T-helper 1 cell (primary cell): ENCODE measurements around the gene OXER1.

Experiments used
- DNase-seq, 5 donors: peaks; one replicate each; pipeline ENCODE4 v3.0.0-alpha.2; 2012 to 2020

OXER1 gene

DNA sequence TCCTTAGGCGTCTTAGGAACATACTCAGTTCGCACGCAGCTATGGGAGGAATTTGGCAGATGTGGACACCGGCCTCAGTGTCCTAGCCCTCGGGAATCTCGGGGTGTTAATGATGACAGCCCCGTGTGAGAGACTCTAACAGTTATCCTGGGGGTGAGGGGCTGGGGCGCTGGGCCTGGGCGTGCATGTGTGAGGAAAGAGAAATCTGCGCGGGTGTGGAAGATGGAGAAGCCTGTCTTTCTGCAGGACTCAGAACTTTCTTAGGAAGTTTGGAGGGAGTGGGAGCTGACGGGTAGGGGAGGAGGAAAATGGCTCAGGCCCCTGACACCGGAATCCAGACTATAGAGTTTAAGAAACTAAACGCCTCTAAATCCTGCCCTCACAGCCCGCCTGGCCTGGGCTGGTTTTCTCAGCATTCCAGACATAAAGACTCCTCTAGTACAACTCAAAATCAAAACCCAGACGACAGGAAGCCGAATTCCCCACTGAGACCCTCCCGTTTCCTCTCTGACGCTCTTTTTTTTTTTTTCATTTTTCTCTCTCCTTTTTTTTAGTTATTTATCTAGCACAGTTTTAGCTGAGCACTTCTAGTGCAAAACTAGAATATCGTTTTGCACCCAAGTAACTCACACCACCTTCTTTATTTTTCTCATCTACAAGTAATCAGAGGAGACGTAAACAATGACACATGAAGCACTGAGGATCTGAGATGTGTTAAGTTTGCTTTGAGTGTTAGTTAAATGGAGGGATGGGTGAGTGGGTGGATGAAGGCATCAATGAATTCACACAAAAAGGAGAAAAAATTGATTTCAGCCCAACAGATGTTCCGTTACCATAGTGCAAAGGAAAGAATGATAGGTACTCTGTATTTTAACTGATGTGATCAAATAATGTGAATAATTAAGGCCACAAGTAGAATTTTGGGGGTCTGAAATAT lies 29.7 kb upstream of the OXER1 start:
- DNase-seq, result no peak

DNA sequence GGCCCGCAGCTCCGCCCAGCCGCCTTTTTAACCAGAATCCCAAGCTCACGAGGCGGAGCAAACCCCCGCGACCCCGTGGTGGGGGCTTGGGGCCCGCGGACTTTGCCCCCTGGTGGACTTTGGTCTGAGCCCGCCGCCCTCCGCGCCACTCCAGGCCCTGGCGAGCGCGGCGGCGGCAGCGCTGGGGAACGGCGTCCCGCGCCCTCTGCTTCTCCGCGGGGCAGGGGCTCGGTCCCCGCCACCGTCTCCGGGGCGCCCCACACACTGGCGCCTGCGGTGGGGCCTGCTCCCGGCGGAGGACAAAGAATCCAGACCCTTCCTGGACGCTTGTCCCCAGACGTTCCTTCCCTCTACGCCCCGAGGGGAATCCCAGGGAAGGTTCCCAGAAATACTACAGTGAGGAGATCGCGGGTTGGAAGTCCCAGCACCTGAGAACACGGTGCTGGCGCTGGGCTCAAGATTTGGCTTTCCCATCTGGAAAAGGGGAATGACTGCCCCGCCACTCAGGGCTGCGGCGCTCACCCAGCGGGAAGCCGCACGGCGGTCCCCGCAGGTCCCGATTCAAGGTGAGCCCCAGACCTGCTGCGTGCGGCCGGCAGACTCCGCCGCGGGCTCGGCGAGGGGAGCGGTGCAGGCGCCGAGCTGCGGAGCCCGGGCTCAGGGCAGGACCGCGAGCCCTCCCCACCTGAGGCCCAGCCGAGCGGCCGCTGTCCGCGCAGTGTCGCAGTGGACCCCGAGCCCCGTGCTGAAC lies 28.8 kb upstream of the OXER1 start, which contains the start of gene HAAO:
Gene HAAO (minus strand): TSS at position 1 of the 751 bp plus-strand sequence. CDS start 47 bp downstream, outside the sequence.
- DNase-seq, result no peak

DNA sequence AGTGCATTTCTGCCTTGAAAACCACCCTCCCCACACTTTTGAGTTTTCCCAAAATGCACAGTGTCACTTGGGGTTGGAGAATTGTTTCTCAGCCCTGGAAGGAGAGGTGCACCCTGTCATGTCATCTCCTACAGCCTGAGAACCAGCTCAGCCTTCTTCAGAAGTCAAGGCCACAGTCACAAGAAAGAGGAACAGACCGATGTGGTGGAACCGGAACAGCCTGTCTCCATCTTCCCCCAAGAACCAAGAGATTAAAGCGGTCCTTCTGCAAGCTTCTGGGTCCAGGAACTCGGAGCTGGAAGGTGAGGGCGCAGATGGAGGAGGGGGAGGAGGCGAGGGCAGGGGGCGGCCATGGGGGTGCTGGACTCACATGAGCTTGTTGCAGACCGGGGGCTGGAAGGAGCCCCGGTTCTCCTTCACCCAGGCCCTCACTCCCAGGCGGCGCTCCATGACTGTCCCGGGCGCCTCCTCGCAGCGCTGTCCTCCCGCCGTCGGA lies 28.2 kb upstream of the OXER1 start:
- no peak for DNase-seq

DNA sequence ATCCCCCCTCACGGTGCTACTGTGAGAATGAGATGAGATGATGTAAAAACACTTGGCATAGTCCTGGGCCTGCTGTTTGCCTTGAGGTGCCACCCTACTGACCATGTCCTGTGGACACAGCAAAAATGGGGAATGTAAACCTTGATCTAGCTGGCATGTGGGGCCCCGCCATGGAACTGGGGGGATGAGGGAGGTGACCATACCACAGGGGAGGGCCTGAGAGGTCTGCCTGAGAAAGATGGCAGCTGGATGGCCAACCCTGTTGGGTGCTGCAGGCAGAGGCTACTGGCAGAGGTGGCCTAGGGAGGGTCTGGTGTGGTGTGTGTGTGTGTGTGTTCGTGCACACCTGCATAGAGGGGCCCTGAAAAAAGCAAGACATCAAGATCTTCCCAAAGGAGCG lies 27.7 kb upstream of the OXER1 start:
- no peak for DNase-seq

DNA sequence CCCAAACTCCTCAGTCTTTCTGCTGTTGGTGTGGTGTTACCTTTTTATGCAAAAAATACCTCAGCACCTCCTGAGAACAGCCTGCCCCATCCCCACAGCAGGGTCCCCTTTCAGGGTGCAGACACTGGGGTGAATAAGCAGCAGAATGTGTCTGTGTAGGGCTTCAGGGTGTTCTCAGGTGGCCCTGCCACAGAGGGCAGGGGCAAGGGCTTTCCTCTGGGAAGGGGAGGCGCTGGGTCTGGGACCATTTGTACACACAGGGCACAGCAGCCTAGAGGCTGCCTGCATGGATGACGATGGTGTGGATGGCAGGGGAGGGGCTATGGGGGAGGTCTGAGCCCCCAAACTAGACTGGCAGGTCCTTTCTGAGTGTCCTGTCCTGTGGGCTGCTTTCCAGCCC lies 25.8 kb upstream of the OXER1 start:
- no peak for DNase-seq

DNA sequence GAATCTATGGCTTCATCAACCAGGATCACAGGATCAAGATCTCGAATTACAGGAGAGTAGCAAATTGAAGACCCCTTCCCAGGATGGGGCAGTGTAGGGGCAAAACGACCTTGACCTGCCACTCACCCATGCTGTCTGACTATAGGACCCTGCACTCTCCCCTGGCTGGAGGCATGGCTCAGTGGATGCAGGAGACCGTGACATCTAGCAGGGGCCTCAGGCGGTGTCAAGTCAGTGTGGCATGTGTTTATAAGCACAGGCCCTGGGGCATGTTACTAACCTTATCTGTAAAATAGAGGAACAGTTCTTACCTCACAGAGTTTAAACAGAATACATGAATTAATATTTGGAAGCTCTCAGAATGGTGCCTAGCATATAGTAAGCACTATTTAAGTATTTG lies 24.9 kb upstream of the OXER1 start:
- no peak for DNase-seq

DNA sequence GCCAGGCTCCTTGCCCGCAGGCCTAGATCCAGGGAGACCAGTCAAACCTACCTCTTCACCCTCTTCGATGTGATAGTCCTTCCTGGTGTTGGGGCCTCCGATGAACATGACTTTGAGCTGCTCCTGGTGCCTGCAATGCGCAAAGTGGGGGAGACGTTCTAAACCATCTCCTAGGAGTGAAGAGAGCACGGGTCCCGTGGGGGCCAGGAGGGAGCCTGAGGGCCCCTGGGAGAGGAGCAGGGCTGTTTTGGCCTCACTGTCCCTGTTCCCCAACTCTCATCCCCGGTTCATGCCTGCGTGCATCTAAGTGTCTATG lies 24.5 kb upstream of the OXER1 start:
- DNase-seq, result no peak

DNA sequence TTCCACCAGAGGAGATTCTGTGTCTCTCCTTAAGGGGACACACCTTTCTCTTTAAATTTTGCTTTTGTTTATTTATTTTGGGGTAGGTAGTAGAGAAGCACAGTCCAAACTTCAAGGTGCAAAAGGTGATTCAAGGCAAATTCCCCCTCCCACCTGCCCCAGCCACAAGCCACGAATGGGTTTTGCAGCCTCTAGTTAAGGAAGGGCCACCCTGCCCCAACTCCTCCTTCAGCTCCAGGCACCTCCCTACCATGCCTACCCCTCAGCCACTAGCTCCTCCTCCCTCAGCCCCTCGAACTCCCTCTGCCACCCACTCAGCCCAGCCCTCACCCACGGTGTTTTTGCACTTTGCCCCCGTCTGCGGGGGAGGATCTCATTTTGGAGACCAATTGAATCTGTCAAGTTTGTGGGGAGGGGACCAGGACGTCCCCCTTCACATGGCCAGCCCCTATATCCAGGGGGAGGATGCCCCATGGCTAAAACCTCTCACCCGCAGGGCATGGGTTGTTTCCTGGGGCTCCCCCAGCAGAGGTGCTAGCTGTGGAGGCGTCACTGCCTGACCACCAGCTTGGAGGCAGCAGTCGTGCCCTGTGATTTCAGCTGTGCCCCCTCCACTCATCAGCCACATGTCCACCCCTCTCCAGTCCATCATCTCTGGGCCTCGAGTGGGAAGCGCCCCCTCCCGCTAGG lies 24.0 kb upstream of the OXER1 start:
- no peak for DNase-seq

DNA sequence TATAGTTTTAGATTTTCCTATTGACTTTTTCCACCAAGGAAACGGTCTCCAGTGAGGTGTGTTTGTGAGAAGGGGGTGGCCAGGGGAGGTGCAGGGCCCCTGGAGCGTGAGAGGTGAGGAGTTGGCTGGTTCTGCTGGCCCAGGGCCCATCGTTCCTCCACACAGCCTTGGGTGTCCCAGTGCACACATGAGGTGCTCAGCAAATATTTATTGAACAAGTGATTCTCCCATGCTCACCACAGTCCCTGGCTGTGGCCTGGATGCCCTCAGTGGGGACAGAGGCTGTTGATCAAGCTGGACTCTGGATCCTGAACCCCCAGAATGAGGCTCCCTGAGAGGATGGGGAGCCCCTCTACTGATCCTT lies 23.5 kb upstream of the OXER1 start:
- DNase-seq, result no peak

DNA sequence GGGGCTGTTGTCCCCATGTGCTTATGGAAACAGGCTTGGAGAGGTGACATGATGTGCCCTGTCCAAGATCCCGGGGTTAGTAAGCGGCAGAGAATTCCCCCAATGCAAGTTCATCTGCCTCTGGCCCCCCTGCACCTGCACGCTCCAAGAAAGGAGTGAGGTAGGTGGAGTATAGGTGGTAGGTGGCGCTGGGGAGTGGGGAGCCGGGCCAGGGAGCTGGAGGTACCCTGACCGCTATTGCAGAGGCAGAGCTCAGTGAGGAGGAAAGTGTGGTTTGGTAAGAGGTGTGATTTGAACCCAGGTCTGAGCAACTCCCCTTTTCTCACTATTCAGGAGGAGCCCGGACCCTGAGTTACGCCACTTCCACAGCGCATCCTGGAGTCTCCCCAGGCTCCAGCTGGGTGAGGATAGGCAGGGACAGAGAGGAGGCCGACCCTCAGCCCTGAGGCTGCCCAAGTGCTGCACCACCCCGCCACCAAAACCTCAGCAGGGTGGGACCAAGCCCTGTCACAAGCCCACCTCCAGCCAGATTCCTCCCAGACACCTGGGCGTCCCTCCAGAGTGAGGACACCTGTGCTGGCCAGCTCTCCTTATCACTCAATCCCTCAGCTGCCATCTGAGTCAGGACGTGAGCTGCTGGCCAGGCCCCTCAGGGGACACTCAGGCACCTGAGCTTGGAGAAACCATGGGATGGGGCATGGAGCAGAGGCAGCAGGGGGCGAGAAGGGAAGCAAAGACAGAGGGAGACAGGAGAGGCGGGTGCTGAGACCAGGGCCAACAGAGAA lies 22.8 kb upstream of the OXER1 start:
- no peak for DNase-seq

DNA sequence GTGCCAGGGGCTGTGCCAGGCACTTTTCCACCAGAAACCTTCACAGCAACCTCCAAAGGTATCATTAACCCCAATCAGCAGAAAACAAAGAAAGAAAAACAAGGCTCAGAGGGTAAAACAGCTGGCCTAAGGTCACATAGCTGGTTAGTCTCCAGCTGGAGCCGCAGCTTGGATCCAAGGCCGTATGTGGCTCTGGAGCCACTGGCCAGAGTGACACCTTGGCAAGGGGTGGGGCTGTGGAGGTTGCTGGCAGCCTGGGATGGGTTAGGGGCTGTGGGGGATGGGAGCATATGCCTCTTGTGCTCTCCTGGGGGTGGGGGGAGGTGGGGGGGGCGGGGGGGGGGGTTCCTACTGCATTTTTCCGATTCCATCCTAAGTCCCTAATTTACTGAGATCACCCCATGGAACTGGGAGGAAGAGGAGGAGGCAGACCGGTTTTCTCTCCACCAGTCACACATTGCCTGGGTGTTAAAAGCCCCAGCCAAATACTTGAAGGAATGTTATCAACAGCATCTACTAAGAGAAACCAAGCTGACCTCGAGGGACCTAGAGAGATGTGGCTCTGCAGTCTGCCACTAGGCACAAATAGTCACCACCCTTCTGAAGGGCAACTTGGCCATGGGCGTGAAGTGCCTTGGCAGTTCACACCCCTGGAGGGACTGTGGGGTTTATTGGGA lies 20.4 kb upstream of the OXER1 start:
- DNase-seq, result no peak

DNA sequence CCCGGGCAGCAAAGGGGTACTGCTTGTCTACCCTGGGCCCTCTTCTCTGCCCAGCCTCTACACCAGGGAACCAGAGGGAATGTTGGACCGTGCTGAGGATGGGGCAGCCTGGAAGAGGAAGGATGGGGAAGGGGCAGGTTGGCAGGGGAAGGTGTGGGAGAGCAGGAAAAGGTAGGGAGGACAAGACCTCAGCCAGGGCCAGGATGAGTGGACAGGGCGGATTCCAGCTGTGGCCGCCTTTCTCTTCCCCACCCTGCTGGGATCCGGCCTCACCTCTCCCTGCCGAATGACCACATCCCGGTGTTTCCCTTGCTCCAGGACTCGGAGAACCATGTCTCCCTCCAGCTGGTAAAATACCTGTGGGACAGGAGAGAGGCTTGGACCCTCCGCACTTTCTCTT lies 19.6 kb upstream of the OXER1 start:
- no peak for DNase-seq

DNA sequence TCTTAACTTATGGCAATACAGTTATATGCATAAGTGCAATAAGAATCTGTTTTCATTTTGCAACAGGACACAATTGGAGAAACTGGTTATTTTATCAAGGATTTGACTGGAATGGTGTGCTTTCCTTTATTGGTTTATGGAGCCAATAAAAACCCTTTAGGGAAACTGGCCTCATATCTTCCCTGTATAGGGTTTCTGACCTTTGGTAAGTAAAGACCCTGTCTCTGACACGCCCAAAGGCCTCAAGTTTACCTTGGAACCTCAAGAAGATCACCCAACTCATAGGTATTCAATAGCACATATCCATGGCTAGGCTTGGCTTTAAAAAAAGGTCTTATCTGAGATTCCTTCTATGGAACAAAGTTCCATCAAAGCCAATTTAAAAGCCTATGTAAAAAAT lies 17.2 kb upstream of the OXER1 start:
- no peak for DNase-seq

DNA sequence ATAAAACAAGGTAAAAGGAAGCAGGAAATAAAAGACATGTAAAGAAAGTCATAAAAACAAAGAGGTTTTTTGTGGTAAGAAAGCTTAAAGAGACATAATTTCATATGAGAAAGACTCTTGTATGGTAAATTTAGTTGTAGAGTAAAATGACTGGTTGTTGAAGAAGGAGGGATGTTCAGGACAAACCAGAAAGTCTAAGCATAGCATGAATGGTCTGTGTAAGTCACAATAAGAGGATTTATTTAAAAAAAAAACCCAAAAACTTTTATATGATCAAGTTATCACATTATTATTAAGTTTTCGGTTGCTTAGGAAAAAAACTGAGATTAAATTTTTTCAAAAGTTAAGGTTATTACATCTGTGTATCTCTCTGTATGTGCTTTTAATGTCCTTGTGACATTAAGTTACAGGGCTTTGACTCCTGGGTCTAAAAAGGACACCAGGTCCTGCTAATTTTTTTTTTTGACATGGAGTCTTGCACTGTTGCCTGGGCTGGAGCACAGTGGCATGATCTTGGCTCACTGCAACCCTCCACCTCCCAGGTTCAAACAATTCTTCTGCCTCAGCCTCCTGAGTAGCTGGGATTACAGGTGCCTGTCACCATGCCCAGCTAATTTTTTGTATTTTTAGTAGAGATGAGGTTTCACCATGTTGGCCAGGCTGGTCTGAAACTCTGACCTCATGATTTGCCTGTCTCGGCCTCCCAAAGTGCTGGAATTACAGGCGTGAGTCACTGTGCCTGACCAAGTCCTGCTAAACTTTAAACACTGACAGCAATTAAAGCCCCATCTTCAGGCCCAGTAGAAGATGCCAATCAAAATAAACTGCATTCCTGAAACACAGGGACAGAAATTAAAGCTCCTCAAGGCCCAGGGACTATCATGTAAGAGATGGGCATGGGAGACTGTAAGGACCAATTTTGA lies 14.2 kb upstream of the OXER1 start:
- no peak for DNase-seq

DNA sequence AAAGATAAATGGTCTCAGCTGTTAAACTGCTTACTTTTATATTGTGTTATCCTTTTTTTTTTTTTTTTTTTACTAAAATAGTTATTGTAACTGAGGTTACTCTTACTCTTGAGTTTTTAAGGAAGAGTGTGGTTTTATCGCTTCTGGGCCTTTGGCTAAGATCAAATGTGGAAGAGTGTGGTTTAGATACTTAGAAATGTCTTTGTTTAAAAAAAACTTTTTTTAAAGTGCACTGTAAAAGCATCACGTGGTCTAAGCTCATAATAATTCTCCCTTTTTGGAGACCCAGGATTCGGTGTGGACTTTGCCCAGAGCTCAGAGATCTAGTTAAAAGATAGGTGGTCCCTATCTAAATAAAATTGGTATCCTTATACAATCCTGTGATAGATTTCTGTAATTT lies 11.9 kb upstream of the OXER1 start:
- DNase-seq, result no peak

DNA sequence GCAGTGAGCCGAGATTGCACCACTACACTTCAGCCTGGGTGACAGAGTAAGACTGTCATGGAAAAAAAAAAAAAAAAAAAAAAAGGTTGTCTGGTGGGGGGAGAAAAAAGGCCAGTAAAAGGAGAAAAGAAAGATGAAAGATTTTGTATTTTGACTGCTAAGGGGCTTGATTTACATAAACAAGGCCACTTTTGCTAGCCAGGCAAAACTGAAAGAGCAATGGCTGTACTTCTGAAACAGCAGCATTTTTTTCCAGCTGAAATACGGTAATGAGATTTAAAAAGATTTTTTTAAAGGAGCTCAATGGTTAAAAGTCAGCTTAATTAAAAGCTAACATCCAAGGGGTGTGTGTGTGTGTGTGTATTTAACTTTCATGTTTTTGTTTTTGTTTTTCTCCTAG lies 11.3 kb upstream of the OXER1 start:
- DNase-seq, result no peak

DNA sequence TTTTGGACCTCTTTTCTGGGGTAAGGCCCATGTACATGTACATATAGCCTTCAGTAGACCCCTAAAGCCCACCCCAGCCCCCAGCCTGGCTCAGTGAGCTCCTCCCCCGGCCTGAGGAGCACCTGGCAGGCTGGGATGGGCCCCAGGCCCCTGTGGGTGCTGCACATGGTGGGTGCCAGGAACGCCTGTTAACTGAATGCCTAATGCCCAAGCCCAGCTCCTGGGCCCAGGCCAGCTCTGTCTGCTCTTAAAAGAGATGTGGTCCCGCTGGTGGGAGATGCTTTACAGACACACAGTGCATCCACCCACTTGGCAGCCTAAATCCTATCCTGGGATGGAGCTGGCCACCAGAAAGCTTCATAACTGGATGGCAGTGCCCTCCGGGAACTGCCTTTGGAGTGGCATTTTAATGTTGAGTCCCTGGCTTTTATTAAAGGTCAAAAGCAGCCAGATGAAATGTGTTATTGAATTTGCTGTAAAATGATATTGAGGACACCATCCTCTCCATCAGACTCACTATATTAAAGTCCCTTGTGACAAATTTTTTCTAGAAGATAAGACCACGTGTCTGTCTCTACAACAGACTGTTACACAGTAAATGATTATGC lies 7.7 kb upstream of the OXER1 start:
- no peak for DNase-seq

DNA sequence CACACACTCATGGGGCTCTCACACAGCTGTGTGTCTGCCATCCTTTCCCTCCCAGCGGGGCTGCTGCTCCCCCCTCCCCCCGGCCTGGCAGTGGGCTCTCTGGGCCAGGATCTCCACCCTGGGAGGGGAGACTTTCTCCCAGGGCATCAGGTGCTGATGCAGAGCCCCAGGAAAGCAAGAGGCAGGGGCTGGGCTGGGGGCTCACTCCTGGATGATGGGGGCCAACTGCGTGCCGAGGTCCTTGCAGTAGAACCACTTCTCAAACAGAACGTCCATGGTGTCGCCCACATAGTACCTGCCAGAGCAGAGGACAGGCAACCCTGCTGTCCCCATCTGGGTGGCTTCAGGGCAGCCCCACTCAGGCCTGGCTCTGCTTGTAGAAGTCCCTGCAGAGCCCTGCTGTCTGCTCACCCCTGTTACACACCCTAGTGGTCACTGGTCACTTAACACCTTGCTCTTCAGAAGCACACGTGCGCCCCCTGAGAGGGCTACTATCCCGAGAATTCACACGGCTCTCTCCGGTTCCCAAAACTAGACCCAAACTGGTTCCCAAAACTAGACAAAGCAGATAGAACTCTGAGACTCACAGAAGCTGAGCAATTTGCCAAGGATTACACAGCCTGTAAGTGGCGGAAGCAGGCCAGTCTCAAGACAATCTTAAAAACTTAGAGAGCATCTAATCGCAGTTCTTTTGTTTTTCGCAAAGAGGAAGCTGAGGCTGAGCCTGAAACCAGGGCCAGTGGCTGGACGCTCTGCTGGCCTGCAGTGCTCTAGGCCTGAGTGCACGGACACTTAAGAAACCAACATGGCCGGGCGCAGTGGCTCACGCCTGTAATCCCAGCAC lies 6.6 kb upstream of the OXER1 start:
- DNase-seq, result no peak

DNA sequence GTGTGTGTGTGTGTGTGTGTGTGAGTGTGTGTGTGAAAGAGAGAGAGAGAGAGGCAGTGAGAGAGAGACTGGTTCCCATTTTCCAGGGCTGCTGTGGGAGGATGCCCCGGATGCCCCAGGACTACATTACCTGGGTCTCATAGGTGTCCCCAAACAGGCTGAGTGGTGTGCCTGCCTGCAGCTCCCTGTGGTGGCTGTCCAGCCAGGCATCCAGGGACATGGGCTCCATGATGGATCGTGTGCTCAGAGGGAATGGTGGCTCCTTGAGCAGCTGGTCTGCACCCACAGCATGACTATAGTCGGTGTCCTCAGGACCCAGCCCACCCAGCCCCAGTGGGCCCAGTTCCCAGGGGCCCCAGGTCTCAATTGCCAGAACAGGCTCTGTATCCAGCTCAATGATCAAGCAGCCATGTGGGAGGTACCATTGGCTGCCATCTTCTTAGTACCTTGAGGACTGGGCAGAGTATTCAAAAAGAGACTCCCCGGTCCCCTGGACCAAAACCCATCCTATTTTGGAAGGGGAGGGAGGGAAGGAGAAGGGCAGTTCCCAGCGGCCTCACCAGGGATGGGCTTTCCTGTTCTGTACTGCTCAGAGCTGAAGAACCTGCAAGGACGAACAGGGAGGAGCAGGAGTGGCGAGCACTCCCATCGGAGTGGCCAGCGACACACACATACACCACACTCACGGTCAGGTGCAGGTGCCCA lies 5.8 kb upstream of the OXER1 start:
- no peak for DNase-seq
